GM23338 (cell line): ENCODE data around the gene CTDP1.

Experiments used
- CTCF ChIP-seq, 2 experiments: fragments of 200-600 bp in 1 of 2; sonication (generic) in 1 of 2; conservative IDR thresholded peaks; 2 replicates each; pipeline versions ENCODE4 v1.5.1 to v1.6.1; 2016 to 2017; ENCODE audit warnings: antibody characterized with exemption in 2 of 2, low read depth in 2 of 2, mild to moderate bottlenecking in 2 of 2, moderate library complexity in 1 of 2
- EZH2phosphoT487 ChIP-seq: fragments of 200-600 bp; sonication (generic); IDR thresholded peaks from one replicate; pipeline ENCODE4 v1.8.1; 2018; ENCODE audit warnings: antibody characterized with exemption; ENCODE audit not compliant: unreplicated experiment
- POLR2AphosphoS5 ChIP-seq: IDR thresholded peaks from 2 replicates; pipeline ENCODE4 v1.6.1; 2016; ENCODE audit warnings: antibody characterized with exemption, low read depth
- REST ChIP-seq: IDR thresholded peaks from one replicate; pipeline ENCODE4 v1.6.1; 2018; ENCODE audit warnings: antibody characterized with exemption; ENCODE audit not compliant: unreplicated experiment

- TF ChIP-seq CTCF (conservative IDR thresholded peaks at IDR 0.05; ENCODE audit: low read depth in 2 of 2) = no peak
- TF ChIP-seq POLR2AphosphoS5 = no peak
- no peak for TF ChIP-seq EZH2phosphoT487
- no peak for TF ChIP-seq REST
Measured at GRCh38 chr18:79730804-79731203, 51.2 kb downstream of the CTDP1 start.
